HG02970 (cell line): ENCODE measurements around the gene MRTFB.
"Not testable (repeated sequence)": the region's sequence is repeated elsewhere in the genome, so short reads cannot be mapped to it uniquely, and the experiment has no call there.

Experiments used
- ATAC-seq: cut with Tn5 transposase; IDR thresholded peaks from one replicate; pipeline ENCODE4 v1.9.1; 2021; ENCODE audit warnings: mild to moderate bottlenecking, moderate library complexity, moderate number of reproducible peaks; ENCODE audit not compliant: unreplicated experiment, low FRiP score

Gene MRTFB

DNA sequence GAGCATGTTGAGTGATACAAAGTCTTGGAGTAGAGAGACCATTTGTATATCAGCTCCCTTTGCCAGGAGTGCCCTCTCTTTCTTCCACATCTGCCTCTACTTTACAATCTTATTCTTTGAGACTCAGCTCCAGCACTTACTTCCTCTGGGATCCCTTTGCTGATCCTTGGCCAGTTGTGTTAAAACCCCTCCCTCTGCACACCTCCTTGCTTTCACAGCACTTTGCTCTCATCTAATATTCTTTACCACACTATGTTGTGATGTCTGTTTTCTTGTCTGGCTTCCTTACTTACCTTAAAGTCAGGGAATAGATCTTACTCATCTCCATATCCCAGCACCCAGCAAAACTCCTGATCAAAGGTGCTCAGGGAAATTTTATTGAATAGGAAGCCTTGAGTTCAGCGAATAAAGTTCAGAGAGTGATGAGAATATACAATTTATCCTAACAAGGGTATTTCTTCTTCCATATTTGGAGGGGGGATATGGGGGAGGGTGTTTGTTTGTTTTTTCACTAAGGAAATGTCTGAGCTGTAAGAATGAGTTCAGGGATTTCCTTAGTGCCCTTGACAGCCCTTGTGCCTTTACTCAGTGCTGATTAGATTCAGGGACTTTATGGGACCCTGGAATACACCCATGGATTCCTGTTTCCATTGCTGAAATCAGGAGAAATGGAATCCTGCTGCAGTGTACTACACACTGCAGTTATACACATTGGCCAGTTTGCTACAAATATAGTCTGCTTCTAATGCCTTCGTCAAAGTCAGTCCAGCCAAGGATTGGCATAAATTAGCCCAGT is 32.0 kb downstream of the MRTFB start:
- no peak for ATAC-seq

DNA sequence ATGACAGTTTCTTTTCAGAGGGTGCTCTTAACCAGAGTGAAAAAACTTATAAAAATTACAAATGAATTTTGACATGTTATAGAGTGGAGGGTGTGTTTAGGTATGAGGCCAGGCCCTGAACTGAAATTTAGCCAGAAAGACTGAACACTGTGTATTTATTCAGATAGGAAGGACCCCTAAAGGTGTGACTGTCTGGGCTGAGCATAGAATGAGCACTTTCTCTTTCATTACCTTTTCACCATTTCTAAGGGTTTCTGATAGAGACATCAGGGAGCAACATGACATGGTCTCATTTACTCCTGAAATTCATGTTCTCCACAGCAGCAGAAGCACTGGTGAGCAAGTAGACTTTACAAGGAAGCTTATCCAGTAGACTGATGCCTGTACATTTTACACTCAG is 32.9 kb downstream of the MRTFB start:
- ATAC-seq: no peak

DNA sequence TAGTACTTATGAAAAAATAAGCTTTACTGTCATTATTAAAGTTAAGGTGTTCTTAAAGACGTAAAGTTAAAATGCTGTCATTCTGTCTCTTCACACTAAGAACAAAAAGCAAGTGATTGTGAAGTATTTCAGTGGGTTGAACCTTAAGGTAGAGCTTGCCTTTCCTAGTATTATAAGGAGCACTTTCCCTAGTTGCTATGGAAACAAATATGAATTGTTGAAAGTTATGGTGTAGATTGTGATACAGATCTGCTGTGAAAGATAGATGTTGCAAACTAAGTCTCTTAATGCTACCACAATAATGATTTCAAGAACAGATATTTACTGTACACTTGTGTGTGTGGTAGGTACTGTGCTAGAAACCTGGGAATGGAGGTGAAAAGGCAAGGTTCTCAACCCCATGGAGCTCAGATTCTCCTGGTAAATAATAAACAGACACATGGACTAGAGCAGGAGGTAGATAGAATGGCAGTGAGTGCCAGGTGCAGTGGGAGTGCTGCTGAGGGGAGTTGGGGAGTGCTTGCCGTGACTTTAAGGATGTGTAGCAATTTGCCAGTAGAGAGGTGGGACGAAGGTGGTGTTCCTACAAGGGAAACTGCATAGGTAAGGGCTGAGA is 34.7 kb downstream of the MRTFB start:
- no peak for ATAC-seq

DNA sequence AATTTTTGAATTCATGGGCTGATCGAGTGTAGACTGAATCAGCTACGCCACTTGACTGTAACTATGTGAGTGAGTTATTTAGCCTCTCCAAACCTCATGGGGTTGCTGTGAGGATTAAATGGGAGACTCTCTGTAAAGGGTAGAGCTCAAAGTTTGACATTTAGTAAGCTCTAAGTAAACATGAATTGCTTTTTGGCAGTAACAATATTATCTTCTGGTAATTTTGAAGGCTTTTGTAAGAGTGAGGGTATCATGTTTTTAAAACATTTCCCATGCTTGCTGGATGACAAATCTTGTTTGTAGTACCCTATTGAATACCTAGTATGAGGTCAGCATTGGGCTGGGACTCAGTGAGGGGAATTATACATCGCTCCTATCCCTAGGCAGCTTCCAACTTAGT is 35.3 kb downstream of the MRTFB start:
- ATAC-seq: no peak

DNA sequence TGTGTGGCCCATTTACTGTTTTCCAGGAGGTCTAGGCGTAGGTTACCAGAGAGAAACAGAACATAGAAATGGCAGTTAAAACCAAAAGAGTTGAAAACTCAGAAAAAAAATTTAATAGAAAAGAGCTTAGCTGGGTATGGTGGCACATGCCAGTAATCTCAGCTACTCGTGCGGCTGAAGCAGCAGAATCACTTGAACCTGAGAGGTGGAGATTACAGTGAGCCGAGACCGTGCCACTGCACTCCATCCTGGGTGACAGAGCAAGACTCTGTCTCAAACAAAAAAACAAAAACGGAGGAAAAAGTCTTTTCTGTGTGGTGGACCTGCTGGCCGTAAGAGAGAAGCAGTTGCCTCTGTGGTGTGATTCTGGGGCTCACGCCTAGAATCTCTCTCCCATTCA is 35.8 kb downstream of the MRTFB start:
- ATAC-seq: no peak

DNA sequence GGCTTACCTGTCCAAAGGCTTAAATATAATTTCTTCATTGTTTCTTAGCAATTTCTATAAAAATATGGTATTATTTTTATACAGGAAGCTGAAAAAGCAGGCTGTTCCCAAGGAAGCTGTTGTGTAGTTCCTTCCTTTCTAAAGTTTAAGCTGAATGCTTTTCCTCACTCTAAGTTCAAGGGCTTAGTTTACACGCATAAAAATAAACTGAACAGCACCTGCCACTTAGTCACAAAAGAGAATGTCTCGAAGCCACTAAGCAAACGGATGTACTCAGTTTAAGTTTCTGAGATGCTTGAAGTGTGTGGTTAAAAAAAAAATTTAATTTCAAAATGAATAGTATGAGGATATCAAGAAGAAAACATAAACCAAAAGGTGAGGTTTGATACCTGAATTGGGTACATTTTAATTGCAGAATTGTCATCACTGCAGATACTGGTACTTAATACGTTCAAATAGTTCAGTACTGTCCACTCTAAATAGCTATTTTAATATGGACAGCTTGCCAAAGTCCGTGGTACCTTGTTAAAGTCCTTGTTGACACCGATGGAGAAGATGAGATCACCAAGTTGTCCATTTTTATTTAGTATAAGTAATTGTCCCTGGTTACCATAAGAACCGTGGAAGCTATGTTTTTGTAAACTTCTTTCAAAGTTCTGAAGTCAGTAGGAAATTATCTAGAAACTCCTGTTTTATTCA is 38.1 kb downstream of the MRTFB start:
- no peak for ATAC-seq

DNA sequence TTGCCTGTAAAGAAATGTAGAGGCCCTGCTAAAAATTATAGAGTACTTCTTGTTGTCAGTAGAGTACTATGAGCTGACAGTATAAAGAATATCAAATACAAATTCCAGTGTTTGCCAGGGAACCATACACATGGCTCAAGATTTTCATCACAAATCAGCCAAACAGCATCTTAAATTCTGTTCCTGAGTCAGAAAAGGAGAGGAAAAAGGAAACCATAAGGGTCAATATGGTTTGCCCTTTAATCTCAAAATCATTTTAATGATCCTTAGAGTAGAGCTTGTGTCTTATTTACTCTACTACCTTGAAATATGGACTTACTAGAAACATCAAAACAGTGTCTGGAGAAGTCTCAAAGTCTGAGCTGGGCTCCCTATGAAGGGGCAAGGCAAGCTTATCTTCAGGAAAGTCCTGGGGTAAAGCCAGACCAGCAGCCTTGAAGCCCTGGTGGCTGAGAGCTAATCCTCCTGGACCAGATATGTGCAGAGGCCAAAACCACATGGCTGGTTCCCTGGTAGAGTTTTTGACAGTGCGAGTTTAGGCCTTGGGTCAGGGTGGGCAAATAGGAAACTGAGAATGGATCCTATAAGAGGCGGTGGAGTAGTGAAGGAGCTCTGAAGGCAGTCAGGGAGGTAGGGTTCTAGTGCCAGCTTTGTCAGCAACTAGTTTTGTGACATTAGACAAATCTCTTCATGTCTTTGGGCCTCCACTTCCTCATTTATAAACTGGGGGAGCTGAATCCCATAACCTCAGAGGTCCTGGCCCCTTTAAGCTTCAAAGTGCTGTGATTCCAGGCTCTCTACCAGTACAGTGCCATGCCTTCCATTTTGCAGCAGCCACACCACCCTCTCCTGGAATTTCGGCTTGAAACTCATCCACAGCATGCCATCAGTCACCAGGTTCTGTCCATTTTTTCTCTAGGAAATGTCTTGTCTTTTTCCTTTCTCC is 38.9 kb downstream of the MRTFB start:
- ATAC-seq: no peak

DNA sequence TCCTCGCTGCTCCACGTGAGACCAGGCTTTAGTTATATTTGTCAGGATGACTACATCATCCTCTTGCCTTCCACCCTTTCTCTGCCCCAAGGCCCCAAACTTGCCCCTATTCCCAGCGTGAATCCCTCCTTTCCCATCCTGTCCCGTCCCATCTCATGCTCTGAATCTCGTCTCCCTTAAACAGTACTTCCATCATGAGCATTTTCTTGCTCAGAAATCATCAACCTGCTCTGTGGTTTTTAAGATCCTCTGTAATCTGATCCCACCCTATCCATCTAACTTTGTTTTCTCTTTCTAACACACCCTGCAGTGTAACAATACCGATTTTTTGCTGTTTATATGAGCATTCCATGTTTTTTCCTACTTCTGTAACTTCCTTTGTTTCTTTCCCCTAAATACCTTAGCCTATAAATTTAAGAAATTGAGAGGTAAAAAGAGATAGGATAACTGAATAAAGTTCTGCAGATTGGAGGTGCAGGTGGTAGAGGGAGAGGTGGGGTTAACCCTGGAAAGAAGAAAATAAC is 39.7 kb downstream of the MRTFB start:
- ATAC-seq: no peak

DNA sequence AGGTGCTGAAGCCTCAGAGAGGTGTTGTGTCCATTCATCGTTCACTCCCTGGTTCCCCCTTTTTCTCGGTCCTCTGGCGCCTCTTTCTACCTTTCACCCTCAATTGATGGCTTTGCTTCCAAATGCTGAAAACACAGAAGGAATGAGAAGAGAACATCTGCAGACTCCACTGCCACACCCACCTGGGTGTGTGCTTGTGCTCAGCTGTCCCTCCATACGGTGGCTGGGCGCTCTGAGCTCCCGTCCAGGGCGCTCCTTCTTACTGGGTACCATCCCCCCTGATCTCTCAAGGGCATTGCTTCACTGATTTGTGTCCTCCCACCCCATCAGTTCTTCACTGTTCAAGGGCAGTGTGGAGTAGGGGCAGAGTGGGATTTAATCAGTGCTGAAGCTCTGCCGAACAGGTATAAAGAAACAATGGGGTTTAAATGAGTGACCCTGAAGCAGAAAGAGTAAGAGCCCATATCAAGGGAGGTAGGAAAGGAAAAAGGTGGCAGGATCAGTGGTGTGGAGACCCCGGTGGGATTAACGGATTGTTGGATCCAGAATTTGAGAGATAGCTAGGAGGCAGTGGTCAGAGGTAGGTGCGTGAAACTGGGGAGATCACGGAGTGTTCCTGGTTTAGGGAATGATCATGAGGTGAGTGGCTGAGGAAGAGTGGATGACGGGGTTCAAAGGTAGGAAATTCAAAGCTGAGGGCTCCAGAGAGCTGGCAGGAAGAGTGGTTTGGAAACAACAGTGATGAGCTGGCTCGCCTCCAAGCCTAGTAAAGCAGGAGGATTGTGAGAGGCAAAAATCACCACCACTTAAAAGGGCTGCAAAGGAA is 40.8 kb downstream of the MRTFB start:
- no peak for ATAC-seq

DNA sequence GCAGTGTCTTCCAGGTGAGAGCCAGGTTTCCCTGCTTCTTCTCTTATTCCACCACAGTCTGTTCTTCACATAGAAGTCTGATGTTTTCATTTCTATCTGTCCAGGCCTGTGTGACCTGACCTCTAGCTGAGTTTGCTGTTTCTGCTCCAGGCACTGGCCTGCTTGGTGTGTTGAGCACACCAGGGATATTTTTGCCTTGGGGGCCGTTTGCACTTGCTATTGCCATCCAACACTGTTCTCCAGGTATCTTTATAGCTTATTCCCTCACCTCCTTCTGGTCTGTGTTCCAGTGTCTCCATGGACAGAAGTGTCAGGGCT is 41.4 kb downstream of the MRTFB start:
- ATAC-seq: no peak

DNA sequence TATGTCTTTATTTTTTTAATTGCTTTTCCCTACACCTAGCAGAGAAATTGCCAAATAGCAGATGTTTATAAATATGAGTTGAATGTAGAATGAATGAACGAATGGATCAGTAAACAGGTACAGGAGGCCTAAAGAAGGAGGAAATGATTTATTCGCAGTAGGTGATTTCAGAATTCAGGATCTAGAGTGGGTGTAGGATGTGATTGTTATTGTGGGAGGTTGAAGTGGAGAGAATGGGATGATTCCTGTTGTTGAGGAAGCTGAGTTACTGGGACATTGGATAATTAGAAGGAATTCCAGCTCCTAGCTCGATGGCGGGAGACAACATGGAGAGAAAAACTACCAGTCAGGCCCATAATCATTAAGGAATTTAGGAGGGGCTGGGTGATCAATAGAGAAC is 42.2 kb downstream of the MRTFB start:
- no peak for ATAC-seq

DNA sequence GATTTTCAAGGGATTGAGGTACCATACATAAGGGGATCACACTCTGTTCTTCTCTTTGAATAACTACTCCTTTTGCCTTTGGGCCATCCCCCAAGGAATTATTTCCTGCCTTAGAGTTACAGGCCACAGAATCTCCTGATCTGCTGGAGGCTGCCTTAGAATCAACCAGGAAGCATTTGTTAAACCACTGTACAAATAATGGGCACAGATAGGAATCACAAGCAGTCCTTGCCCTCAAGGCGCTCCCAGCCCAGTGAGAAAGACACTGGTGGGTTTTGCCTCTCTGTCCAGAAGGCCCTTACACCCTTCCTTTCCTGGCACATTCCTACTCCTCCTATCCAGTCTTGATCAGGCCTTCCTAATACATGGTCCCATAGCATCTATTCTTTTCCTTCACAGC is 45.9 kb downstream of the MRTFB start:
- no peak for ATAC-seq

DNA sequence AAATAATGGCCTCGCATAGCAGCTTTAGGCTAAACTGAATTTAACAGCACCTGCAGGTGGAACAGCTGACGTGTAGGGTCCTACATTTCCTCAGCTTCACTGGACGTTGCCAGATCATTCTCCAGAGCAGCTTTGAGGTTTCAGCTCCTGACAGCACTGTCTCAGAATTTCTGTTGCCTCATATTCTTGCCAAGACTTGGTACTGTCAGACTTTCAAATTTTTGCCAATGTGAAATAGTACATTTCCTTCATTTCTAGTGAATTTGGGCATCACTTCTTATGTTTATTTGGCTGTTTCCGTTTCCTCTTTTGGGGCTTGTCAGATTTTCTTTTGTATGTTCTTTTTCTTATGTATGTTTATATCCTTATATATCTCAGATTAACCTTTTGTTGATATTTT is 48.7 kb downstream of the MRTFB start:
- no peak for ATAC-seq

DNA sequence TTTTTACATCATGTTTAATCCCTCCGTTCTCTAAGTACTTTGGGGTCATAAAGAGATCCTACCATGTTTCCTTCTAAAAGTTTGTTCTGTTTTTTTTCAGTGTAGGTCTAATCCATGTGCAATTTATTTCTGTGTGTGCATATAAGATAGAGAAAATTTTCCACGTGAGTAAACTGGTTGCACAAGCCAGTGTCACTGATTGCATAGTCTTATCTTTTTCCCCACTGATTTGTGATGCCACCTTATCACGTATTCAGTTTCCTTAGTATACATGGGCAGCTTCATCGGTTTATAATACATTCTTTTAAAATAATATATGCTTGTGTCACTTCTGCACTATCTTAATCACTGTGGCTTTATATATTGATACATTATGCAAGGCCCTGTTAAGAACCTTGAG is 49.2 kb downstream of the MRTFB start:
- ATAC-seq: no peak

DNA sequence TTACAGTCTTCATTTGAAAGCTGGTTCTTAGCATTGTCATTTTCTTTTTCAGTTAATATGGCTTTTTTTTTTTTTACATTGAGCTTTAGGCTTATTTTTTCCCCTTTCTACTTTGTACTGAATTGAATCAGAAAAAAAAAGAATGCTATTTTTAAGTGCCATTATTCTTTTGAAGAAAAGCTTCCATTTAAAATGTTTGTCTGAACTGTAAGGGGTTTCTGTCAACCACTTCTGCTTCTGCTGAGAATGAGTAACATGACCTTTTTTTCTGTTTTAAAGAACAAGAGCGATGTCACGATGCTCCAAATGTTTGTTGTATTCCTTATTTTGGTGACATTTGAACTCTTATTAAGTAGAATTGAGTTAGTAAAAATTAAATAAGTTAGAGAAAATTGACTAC is 50.0 kb downstream of the MRTFB start:
- ATAC-seq: no peak

DNA sequence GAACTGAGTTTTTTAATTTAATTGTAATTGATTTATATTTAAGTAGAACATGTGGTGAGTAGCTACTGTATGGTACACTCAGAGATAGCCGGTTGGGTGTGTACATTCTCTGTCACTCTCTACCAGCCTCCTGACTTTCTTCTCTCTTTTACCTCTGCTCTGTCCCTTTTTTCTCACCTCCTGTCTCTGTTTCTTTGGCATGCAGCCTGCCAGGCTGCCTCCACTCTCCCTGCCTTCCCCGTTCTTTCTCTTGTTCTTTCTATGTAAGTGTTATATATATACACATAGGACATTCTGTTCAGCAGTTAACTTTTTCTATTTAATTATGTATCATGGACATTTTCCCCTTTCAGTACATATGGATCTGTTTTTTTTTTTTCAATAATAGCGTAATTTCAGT is 50.8 kb downstream of the MRTFB start:
- no peak for ATAC-seq

DNA sequence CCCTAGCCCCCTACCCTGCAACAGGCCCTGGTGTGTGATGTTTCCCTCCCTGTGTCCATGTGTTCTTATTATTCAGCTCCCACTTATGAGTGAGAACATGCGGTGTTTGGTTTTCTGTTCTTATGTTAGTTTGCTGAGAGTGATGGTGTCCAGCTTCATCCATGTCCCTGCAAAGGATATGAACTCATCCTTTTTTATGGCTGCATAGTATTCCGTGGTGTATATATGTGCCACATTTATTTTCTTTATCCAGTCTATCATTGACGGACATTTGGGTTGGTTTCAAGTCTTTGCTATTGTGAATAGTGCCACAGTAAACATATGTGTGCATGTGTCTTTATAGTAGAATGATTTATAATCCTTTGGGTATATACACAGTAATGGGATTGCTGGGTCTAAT is 51.3 kb downstream of the MRTFB start:
- not testable (repeated sequence) for ATAC-seq

DNA sequence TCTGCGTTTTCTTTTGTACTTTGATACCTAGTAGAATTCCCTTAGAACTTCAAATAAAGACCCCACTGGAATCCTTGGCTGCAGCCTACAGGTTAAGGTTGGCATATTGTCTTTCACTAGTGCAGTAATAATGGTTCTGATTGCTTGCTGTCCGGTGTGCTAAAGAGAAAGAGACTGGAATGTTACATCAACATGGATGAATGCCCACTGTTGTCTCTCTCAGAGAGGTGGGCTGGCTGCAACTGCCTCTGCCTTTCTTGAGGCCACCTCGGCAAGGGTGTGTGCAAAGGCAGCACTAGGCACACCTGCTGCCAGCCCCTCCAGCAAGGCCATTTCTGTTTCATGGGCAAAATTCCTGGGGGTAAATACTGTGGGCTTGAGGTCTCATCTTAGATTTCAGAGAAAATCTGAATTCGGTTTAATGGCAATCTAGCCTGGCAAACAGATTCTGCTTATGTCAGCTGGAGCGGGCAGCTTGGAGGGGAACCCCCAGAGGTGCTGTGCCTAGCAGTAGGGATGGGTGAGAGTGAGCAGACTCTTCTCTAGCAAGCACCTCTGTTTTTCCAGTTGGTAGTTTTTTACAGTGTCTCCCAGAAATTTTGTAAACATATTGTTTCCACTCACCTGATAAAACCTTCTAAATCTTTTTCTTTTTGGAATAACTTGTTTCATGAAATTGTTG is 54.0 kb downstream of the MRTFB start:
- ATAC-seq: no peak

DNA sequence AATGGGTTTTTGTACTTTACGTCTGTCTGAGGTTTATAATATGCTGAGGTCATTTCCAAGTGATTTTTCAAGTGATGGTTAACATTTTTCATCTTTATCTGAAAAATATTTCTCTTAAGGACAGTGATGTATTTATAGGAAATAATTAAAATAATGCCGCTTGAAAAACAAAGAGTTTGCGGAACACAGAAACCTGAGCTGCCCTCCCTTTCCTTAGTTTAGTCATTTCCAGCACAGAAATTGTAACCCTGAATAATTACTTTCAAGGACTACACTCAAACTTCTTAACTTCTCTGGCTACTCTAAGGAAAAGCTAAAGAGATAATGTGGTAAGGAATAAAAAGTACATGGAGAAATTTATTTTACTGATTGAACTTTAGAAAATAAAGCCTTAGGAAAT is 54.6 kb downstream of the MRTFB start:
- no peak for ATAC-seq
